ENCODE data around the gene ZSWIM8.

DNA sequence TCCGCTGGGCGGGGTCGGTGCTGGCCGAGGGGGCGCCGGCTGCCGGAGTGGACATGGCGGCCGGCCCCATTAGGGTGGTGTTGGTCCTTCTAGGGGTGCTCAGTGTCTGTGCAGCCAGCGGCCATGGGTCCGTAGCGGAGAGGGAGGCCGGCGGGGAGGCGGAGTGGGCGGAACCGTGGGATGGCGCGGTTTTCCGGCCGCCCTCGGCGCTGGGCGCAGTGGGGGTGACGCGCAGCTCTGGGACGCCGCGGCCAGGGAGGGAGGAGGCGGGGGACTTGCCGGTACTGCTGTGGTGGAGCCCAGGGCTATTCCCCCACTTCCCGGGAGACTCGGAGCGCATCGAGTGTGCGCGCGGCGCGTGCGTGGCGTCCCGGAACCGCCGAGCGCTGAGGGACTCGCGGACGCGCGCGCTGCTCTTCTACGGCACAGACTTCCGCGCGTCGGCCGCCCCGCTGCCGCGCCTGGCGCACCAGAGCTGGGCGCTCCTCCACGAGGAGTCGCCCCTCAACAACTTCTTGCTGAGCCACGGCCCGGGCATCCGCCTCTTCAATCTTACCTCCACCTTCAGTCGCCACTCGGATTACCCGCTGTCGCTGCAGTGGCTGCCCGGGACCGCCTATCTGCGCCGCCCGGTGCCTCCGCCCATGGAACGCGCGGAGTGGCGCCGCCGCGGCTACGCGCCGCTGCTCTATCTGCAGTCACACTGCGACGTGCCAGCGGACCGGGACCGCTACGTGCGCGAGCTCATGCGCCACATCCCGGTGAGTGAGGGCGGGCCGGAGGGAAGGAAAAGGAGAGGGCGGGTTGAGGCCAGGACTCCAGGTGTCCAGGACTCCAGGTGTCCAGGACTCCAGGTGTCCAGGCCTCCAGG lies 12.9 kb upstream of the ZSWIM8 start:
- TF ChIP-seq POLR2A (IDR thresholded peaks at IDR 0.05) (peak; percentile 69 to 70), POLR2AphosphoS5 (IDR thresholded peaks at IDR 0.05) (peak; percentile 89)
- TF ChIP-seq, protein P1, sequence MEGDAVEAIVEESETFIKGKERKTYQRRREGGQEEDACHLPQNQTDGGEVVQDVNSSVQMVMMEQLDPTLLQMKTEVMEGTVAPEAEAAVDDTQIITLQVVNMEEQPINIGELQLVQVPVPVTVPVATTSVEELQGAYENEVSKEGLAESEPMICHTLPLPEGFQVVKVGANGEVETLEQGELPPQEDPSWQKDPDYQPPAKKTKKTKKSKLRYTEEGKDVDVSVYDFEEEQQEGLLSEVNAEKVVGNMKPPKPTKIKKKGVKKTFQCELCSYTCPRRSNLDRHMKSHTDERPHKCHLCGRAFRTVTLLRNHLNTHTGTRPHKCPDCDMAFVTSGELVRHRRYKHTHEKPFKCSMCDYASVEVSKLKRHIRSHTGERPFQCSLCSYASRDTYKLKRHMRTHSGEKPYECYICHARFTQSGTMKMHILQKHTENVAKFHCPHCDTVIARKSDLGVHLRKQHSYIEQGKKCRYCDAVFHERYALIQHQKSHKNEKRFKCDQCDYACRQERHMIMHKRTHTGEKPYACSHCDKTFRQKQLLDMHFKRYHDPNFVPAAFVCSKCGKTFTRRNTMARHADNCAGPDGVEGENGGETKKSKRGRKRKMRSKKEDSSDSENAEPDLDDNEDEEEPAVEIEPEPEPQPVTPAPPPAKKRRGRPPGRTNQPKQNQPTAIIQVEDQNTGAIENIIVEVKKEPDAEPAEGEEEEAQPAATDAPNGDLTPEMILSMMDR (IDR thresholded peaks at IDR 0.05) = peak in 2 of 4 experiments; percentile 20 to 55
